GM12865 (cell line): ENCODE measurements around the gene IRGC.

ENCODE experiments used
- DNase-seq: peaks from one replicate; pipeline ENCODE4 v3.0.0; 2010; ENCODE audit warnings: low read depth
- H3K4me3 ChIP-seq: 2 replicates; pipeline ENCODE4 v1.5.1; 2011; ENCODE audit warnings: mild to moderate bottlenecking, low read depth, low read length, control low read depth
- TF ChIP-seq, protein P1 (sequence below): IDR thresholded peaks from 2 replicates; pipeline ENCODE4 v1.5.1; 2011; ENCODE audit warnings: low read length, control low read depth, low read depth, inconsistent platforms; ENCODE audit not compliant: insufficient read depth; ENCODE audit errors: missing control alignments

The IRGC gene

DNA sequence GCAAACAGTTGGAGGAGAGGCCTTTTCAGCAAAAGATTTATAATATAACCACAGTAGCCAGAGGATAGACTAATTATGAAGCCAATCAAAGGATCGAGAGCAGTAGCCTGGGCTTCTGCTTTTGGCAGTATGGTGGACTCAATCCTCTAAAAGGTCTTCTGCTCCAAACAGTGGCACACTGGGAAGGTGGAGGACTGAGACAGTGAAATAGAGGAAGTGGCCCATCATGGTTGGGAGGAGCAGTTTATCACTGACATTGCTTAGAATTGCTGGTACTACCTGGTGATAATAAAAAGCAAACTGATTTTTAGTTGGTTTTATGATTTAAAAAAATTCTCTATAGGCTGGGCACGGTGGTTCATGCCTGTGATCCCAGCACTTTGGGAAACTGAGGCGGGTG, 25.0 kb upstream of the IRGC start:
- H3K4me3 ChIP-seq = no peak overlapping the region
- no peak for DNase-seq
- TF ChIP-seq, protein P1, sequence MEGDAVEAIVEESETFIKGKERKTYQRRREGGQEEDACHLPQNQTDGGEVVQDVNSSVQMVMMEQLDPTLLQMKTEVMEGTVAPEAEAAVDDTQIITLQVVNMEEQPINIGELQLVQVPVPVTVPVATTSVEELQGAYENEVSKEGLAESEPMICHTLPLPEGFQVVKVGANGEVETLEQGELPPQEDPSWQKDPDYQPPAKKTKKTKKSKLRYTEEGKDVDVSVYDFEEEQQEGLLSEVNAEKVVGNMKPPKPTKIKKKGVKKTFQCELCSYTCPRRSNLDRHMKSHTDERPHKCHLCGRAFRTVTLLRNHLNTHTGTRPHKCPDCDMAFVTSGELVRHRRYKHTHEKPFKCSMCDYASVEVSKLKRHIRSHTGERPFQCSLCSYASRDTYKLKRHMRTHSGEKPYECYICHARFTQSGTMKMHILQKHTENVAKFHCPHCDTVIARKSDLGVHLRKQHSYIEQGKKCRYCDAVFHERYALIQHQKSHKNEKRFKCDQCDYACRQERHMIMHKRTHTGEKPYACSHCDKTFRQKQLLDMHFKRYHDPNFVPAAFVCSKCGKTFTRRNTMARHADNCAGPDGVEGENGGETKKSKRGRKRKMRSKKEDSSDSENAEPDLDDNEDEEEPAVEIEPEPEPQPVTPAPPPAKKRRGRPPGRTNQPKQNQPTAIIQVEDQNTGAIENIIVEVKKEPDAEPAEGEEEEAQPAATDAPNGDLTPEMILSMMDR = no peak

GRCh38 chr19:43691755-43692154, 24.1 kb upstream of the IRGC start:
- TF ChIP-seq, protein P1 = no peak
- DNase-seq = no peak
- H3K4me3 ChIP-seq = no peak overlapping the region

DNA sequence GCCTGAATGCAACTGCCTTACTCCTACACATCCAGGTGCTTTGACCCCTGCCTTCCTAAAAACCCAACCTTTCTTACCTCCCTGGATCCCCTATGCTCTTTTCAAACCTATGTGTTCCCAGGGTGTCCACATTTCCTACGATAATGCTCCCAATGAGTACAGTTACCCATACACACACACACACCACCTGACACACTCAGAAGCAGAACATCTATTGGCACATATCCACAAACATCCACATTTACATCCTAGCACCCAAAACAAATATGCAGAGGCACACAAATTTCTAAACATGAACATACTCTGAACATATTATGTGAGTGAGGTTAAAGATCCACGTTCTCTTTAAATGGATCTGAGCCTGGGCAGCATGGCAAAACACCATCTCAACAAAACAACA, 23.5 kb upstream of the IRGC start:
- H3K4me3 ChIP-seq = no peak overlapping the region
- no peak for DNase-seq
- TF ChIP-seq, protein P1 = no peak

DNA sequence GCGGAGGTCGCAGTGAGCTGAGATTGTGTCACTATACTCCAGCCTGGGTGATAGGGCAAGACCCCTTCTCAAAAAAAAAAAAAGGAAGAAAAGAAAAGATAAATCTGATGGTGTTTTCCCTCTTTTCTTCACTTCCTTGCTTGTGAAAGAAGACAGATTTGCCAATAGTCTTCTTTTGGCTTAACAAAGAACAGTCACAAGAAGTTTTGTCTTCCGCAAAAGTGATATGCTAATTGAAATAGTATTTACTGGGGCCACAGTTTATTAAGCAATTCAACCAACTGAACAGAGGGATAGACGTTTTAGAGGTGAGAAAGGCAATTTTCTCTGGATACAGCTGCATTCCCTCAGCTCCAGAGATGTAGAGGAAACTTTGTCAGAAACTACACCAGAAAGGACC, 23.0 kb upstream of the IRGC start:
- no peak overlapping the region for H3K4me3 ChIP-seq
- TF ChIP-seq, protein P1 = no peak
- DNase-seq = no peak

- DNase-seq = no peak
- TF ChIP-seq, protein P1 = no peak
- H3K4me3 ChIP-seq = no peak overlapping the region
Observed at GRCh38 chr19:43694553-43694952, 21.3 kb upstream of the IRGC start.

- no peak overlapping the region for H3K4me3 ChIP-seq
- DNase-seq = no peak
- TF ChIP-seq, protein P1 = no peak
Observed at GRCh38 chr19:43695985-43696704, 19.7 kb upstream of the IRGC start.

- TF ChIP-seq, protein P1 = no peak
- H3K4me3 ChIP-seq = no peak overlapping the region
- DNase-seq = no peak
Observed at GRCh38 chr19:43697295-43697694, 18.6 kb upstream of the IRGC start.
